ENCODE measurements around the gene TMEM89.

Gene TMEM89

GRCh38 chr3:48595526-48596121 lies 25.9 kb downstream of the TMEM89 start (continued):
- TF ChIP-seq EGR2 (tag by site-specific recombination; IDR thresholded peaks at IDR 0.05; ENCODE audit: low read depth) (peak; percentile 59; the same call in 1 of the 2 replicates), MEIS1 (CRISPR knock-in tag; IDR thresholded peaks at IDR 0.05; ENCODE audit: borderline replicate concordance) (no peak), ZBTB44 (tag by site-specific recombination; IDR thresholded peaks at IDR 0.05) (no peak), ZBTB6 (tag by site-specific recombination; IDR thresholded peaks at IDR 0.05) (no peak), ZNF792 (tag by site-specific recombination; IDR thresholded peaks at IDR 0.05) (no peak), ZNF555 (tag by site-specific recombination; conservative IDR thresholded peaks at IDR 0.05) (no peak), ZBTB48 (tag by site-specific recombination; IDR thresholded peaks at IDR 0.05) (0 out of 2 replicates have a peak, but pooled peaks have one; percentile 24), ZNF664 (tag by site-specific recombination; IDR thresholded peaks at IDR 0.05) (no peak), ZBTB21 (tag by site-specific recombination; IDR thresholded peaks at IDR 0.05) (no peak), SCRT2 (tag by site-specific recombination; IDR thresholded peaks at IDR 0.05) (no peak; the same call in 1 of the 2 replicates), ZNF776 (tag by site-specific recombination; IDR thresholded peaks at IDR 0.05; ENCODE audit: borderline replicate concordance) (no peak), SALL2 (tag by site-specific recombination; IDR thresholded peaks at IDR 0.05; ENCODE audit: borderline replicate concordance) (no peak), ZNF24 (tag by site-specific recombination; IDR thresholded peaks at IDR 0.05) (no peak), GLI4 (tag by site-specific recombination; IDR thresholded peaks at IDR 0.05) (no peak), HIC1 (tag by site-specific recombination; IDR thresholded peaks at IDR 0.05) (no peak), ZFHX2 (tag by site-specific recombination; conservative IDR thresholded peaks at IDR 0.05) (peak; percentile 77), ZNF2 (tag by site-specific recombination; IDR thresholded peaks at IDR 0.05) (no peak), KLF16 (tag by site-specific recombination; IDR thresholded peaks at IDR 0.05) (0 out of 2 replicates have a peak, but pooled peaks have one; percentile 9), ZNF768 (tag by site-specific recombination; IDR thresholded peaks at IDR 0.05) (no peak), ZIC2 (tag by site-specific recombination; IDR thresholded peaks at IDR 0.05) (peak; percentile 78), ZBTB26 (tag by site-specific recombination; optimal IDR thresholded peaks at IDR 0.05) (no peak), ZNF223 (tag by site-specific recombination; IDR thresholded peaks at IDR 0.05) (no peak), ZNF239 (tag by site-specific recombination; IDR thresholded peaks at IDR 0.05) (no peak), ZNF169 (tag by site-specific recombination; IDR thresholded peaks at IDR 0.05) (no peak), ZNF548 (tag by site-specific recombination; IDR thresholded peaks at IDR 0.05) (no peak), GLIS2 (tag by site-specific recombination; IDR thresholded peaks at IDR 0.05) (0 out of 2 replicates have a peak, but pooled peaks have one; percentile 34), ZNF660 (tag by site-specific recombination; IDR thresholded peaks at IDR 0.05) (no peak), HOXC10 (CRISPR knock-in tag; IDR thresholded peaks at IDR 0.05) (no peak), ZNF202 (tag by site-specific recombination; IDR thresholded peaks at IDR 0.05; ENCODE audit: borderline replicate concordance) (no peak), PRDM6 (tag by site-specific recombination; IDR thresholded peaks at IDR 0.05) (no peak), ZNF398 (tag by site-specific recombination; IDR thresholded peaks at IDR 0.05) (peak; percentile 25; the same call in 1 of the 2 replicates)

Measured in HEK293 (cell line).